ENCODE results near the gene BCAR1. TPM values are rescaled to one million over a fixed set of nuclear protein-coding genes. Genes with fewer than 3 reads are reported as not detected.
"Not testable (repeated sequence)": the region's sequence is repeated elsewhere in the genome, so short reads cannot be mapped to it uniquely, and the experiment has no call there.

Gene BCAR1
- total and polyA plus RNA-seq, 8 donors, result 39.6 to 73.6 (median 52.8) TPM

- H3K27ac ChIP-seq, result no peak overlapping the region
- H3K9me3 ChIP-seq, result no peaks in the 10 kb centered on the region
- H3K36me3 ChIP-seq, result peaks cover 0 to 28% of the 10 kb centered on the region in 2 donors
- intact Hi-C loops (cut with DNase I), result no loop called here
- ATAC-seq, result no peak
- no peaks in the 10 kb centered on the region for H3K27me3 ChIP-seq
- H3K4me1 ChIP-seq, result peaks cover 43 to 62% of the 10 kb centered on the region in 2 donors
- no peak overlapping the region for H3K4me3 ChIP-seq
- TF ChIP-seq CTCF (IDR thresholded peaks at IDR 0.05), result no peak
- DNase-seq, result peak in 1 of 4 donors; percentile 69
Measured at GRCh38 chr16:75241955-75242354, 9.5 kb downstream of the BCAR1 start.

- H3K9me3 ChIP-seq, result no peaks in the 10 kb centered on the region
- ATAC-seq (no peak), DNase-seq (peak in 1 of 4 donors; percentile 56)
- intact Hi-C loops (cut with DNase I), result no loop called here
- no peaks in the 10 kb centered on the region for H3K27me3 ChIP-seq
- no peak for TF ChIP-seq CTCF (IDR thresholded peaks at IDR 0.05)
- peaks cover 0 to 30% of the 10 kb centered on the region in 2 donors for H3K36me3 ChIP-seq
- H3K4me1 ChIP-seq, result peaks cover 43 to 57% of the 10 kb centered on the region in 2 donors
- H3K4me3 ChIP-seq, result no peak overlapping the region
- H3K27ac ChIP-seq, result no peak overlapping the region
Measured at GRCh38 chr16:75241412-75241811, 10.0 kb downstream of the BCAR1 start.

- Histone ChIP-seq H3K4me1 (peaks cover 36 to 49% of the 10 kb centered on the region in 2 donors), H3K36me3 (peaks cover 0 to 37% of the 10 kb centered on the region in 2 donors)
- H3K9me3 ChIP-seq; intact Hi-C loops (cut with DNase I); H3K27ac ChIP-seq; H3K4me3 ChIP-seq; ATAC-seq; H3K27me3 ChIP-seq: not testable (repeated sequence)
- DNase-seq, result peak in 1 of 4 donors; percentile 61
Measured at GRCh38 chr16:75240633-75241032, 10.8 kb downstream of the BCAR1 start.

GRCh38 chr16:75239542-75240122 lies 11.8 kb downstream of the BCAR1 start:
- H3K27me3 ChIP-seq, result no peaks in the 10 kb centered on the region
- DNase-seq, result peak in 1 of 4 donors; percentile 71
- ATAC-seq, result no peak
- H3K4me1 ChIP-seq, result peaks cover 26 to 40% of the 10 kb centered on the region in 2 donors
- peaks cover 0 to 47% of the 10 kb centered on the region in 2 donors for H3K36me3 ChIP-seq
- intact Hi-C loops (cut with DNase I), result no loop called here
- H3K4me3 ChIP-seq, result no peak overlapping the region
- no peak for TF ChIP-seq CTCF (IDR thresholded peaks at IDR 0.05)
- peak overlapping the region; percentile 51 to 77 for H3K27ac ChIP-seq
- H3K9me3 ChIP-seq, result no peaks in the 10 kb centered on the region

- Histone ChIP-seq H3K4me1 (peaks cover 20 to 39% of the 10 kb centered on the region in 2 donors), H3K9me3 (no peaks in the 10 kb centered on the region), H3K4me3 (no peak overlapping the region), H3K27ac (peak overlapping the region; percentile 51 to 77), H3K36me3 (peaks cover 0 to 51% of the 10 kb centered on the region in 2 donors), H3K27me3 (no peaks in the 10 kb centered on the region)
- DNase-seq, result no peak
- intact Hi-C loops (cut with DNase I), result no loop called here
- peak; percentile 4 for ATAC-seq
- TF ChIP-seq CTCF (IDR thresholded peaks at IDR 0.05), result no peak
Measured at GRCh38 chr16:75238853-75239541, 12.4 kb downstream of the BCAR1 start.

Measured in left lung (tissue), 10 donors.